Retinal pigment epithelial cell (primary cell): Measurements from ENCODE around the gene TRPM3.
"Not testable (repeated sequence)": the region's sequence is repeated elsewhere in the genome, so short reads cannot be mapped to it uniquely, and the experiment has no call there.

Source experiments
- DNase-seq: peaks from one replicate; pipeline ENCODE4 v3.0.0-alpha.2; 2010; ENCODE audit warnings: low read depth
- H3K4me3 ChIP-seq: 2 replicates; pipeline ENCODE4 v1.5.1; 2011; ENCODE audit warnings: mild to moderate bottlenecking, low read length, control low read depth, moderate library complexity
- TF ChIP-seq, protein P1 (sequence below): conservative IDR thresholded peaks from 2 replicates; pipeline ENCODE4 v1.5.1; 2011; ENCODE audit warnings: low read depth, low read length, control low read depth, inconsistent platforms

Gene TRPM3

GRCh38 chr9:70978085-70978484 is 143.3 kb downstream of the TRPM3 start:
- DNase-seq, result no peak
- H3K4me3 ChIP-seq, result no peak overlapping the region
- TF ChIP-seq, protein P1, sequence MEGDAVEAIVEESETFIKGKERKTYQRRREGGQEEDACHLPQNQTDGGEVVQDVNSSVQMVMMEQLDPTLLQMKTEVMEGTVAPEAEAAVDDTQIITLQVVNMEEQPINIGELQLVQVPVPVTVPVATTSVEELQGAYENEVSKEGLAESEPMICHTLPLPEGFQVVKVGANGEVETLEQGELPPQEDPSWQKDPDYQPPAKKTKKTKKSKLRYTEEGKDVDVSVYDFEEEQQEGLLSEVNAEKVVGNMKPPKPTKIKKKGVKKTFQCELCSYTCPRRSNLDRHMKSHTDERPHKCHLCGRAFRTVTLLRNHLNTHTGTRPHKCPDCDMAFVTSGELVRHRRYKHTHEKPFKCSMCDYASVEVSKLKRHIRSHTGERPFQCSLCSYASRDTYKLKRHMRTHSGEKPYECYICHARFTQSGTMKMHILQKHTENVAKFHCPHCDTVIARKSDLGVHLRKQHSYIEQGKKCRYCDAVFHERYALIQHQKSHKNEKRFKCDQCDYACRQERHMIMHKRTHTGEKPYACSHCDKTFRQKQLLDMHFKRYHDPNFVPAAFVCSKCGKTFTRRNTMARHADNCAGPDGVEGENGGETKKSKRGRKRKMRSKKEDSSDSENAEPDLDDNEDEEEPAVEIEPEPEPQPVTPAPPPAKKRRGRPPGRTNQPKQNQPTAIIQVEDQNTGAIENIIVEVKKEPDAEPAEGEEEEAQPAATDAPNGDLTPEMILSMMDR, result no peak

DNA sequence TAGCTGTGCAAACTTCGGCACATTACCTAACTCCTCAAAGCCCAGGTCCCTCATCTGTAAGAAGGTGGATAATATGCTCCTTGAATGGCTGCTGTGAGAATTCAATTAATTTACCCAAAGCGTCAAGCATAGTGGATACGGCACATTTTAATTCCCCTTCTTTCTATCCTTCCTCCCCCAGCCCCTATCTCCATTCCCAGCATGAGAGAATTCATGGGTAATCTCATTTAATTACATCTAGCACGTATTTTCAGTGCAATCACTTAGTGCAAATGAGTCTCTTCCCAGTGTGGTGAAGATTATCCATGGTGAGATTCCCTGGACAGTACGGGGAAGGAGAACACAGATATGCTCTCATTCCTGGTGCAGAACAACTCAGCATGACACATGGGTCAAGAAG is 145.6 kb downstream of the TRPM3 start:
- TF ChIP-seq, protein P1, result no peak
- H3K4me3 ChIP-seq, result no peak overlapping the region
- no peak for DNase-seq

GRCh38 chr9:70971723-70972122 is 149.7 kb downstream of the TRPM3 start:
- TF ChIP-seq, protein P1, result no peak
- DNase-seq, result no peak
- H3K4me3 ChIP-seq, result no peak overlapping the region

DNA sequence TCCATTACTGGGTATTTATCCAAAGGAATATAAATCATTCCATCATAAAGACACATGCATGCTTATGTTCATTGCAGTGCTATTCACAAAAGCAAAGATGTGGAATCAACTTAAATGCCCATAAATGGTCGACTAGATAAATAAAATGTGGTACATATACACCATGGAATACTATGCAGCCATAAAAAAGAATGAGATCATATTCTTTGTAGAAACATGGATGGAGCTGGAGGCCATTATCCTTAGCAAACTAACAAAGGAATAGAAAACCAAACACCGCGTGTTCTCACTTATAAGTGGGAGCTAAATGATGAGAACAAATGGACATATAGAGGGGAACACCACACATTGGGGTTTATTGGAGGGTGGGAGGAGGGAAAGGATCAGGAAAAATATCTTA is 155.0 kb downstream of the TRPM3 start:
- H3K4me3 ChIP-seq, DNase-seq: not testable (repeated sequence)

GRCh38 chr9:70964861-70965260 is 156.6 kb downstream of the TRPM3 start:
- TF ChIP-seq, protein P1, result no peak
- no peak for DNase-seq
- H3K4me3 ChIP-seq, result no peak overlapping the region

DNA sequence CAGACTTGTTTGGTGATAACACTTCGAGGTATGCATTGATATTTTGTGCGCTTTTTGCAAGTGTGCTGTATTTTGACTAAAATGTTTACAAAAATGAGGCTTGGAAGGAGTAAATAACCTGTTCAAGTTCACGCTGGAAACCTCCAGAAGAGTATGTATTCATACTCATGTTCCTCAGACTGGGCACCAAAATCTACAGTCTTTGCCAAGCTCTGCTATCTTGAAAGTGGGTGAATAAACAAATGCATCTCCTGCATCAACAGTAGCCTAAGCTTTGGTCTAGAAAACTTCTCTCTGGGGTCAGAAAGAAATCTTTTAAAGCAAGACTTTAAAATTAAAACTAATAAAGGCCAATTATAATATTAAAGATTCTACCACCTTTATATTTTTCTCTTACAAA is 157.9 kb downstream of the TRPM3 start:
- no peak for DNase-seq
- H3K4me3 ChIP-seq, result no peak overlapping the region
- TF ChIP-seq, protein P1, result no peak

- TF ChIP-seq, protein P1, result no peak
- no peak for DNase-seq
Measured at GRCh38 chr9:70962761-70963440, 158.5 kb downstream of the TRPM3 start.

DNA sequence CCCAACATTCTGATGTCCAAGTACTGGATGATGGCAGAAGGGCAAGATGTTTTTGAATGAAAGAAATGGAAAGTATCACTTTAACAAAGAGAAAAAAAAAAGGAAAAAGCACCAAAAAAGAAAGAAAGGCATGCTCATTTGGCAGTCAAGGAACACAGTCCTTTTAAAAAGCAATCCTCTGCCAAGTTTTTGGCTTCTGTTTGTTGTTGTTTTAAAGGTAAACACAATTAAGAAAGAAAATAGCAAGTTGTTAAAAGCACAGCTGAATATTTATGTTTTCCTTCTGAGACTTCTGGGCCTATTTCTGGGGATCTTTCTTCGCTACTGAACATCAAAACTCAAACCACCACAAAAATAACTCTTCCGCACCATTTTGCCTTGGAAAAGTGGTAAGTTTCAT is 162.1 kb downstream of the TRPM3 start:
- TF ChIP-seq, protein P1, result no peak
- DNase-seq, result no peak
- no peak overlapping the region for H3K4me3 ChIP-seq

More at GRCh38 chr9:70962761-70963440, 158.5 kb downstream of the TRPM3 start:
- no peak overlapping the region for H3K4me3 ChIP-seq
